ENCODE results near the gene TLCD4. TPM values are rescaled to one million over a fixed set of nuclear protein-coding genes. Genes with fewer than 3 reads are reported as not detected.

Gene TLCD4
- total and polyA plus RNA-seq, 2 of the 13 experiments (the other 11 are each of a cell fraction or from before 2014, with no cell fraction given), result 4.7 to 14.5 TPM

- no peak for TF ChIP-seq CSRNP1 (CRISPR knock-in tag; IDR thresholded peaks at IDR 0.05)
- TF ChIP-seq CERS6 (CRISPR knock-in tag; IDR thresholded peaks at IDR 0.05), result no peak
- TF ChIP-seq MZF1 (CRISPR knock-in tag; IDR thresholded peaks at IDR 0.05; ENCODE audit: borderline replicate concordance), result no peak
- TF ChIP-seq KLF15 (CRISPR knock-in tag; IDR thresholded peaks at IDR 0.05; ENCODE audit: borderline replicate concordance), result no peak
- TF ChIP-seq CBX1 (IDR thresholded peaks at IDR 0.05; ENCODE audit: low read depth), result peak; percentile 60
- peak; percentile 70; the same call in 1 of the 2 replicates for TF ChIP-seq POGK (CRISPR knock-in tag; conservative IDR thresholded peaks at IDR 0.05)
- TF ChIP-seq CEBPG (CRISPR knock-in tag; IDR thresholded peaks at IDR 0.05), result peak; percentile 46
- TF ChIP-seq ZNF260 (CRISPR knock-in tag; IDR thresholded peaks at IDR 0.05; ENCODE audit: borderline replicate concordance, low read depth), result no peak
- TF ChIP-seq ZBTB43 (CRISPR knock-in tag; conservative IDR thresholded peaks at IDR 0.05), result 0 out of 2 replicates have a peak, but pooled peaks have one; percentile 45
- TF ChIP-seq KDM2A (CRISPR knock-in tag; IDR thresholded peaks at IDR 0.05; ENCODE audit: borderline replicate concordance, low read depth), result peak; percentile 93
- no peak for TF ChIP-seq KDM4B (CRISPR knock-in tag; IDR thresholded peaks at IDR 0.05)
- no peak for TF ChIP-seq TEAD3 (CRISPR knock-in tag; optimal IDR thresholded peaks at IDR 0.05; ENCODE audit: borderline replicate concordance)
- TF ChIP-seq ARID3A (IDR thresholded peaks at IDR 0.05; ENCODE audit: low read depth, low read length), result no peak
- TF ChIP-seq THAP7 (CRISPR knock-in tag; IDR thresholded peaks at IDR 0.05), result no peak
- TF ChIP-seq ETS1 (CRISPR knock-in tag; IDR thresholded peaks at IDR 0.05), result no peak
- TF ChIP-seq ZNF615 (CRISPR knock-in tag; IDR thresholded peaks at IDR 0.05; ENCODE audit: borderline replicate concordance), result no peak
- TF ChIP-seq DR1 (CRISPR knock-in tag; IDR thresholded peaks at IDR 0.05), result peak; percentile 46; the same call in 1 of the 2 replicates
- no peak for TF ChIP-seq NFRKB (IDR thresholded peaks at IDR 0.05)
- TF ChIP-seq ZNF446 (CRISPR knock-in tag; IDR thresholded peaks at IDR 0.05), result no peak
Measured at GRCh38 chr1:95072532-95073419, 44.4 kb upstream of the TLCD4 start, which contains the start of gene ALG14 (continued).
